Ishikawa (cell line): Measurements from ENCODE around the gene ASB6.

Source experiments
- EGR1 ChIP-seq: IDR thresholded peaks from 2 replicates; pipeline ENCODE4 v1.6.1; 2012
- MAX ChIP-seq: IDR thresholded peaks from 2 replicates; pipeline ENCODE4 v1.6.1; 2012

DNA sequence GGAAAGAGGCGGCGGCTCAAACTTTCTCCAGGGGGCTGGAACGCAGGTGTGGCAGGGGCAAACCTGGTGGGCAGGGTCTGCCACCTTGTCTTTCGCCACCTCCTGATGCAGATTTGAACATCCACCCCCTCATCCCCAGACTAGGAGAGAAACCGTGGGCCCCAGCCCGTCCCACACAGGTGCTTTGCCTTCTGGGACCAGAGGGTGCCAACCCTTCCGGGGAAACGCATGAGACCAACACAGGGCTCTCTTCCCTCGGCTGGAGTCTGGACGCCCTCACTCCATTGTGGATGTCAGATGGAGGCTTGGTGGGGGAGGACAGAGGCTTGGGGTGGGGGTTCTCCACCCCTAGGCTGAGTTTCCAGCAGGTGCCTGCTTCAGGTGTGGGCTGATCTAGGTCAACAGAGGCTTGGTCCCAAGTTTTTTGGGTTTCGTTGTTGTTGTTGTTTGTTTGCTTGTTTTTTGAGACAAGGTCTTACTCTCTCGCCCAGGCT lies 30.6 kb downstream of the ASB6 start:
- TF ChIP-seq MAX: no peak
- no peak for TF ChIP-seq EGR1
